HG03342 (cell line): ENCODE data around the gene ADAMTSL3.

Experiments
- ATAC-seq: cut with Tn5 transposase; IDR thresholded peaks from one replicate; pipeline ENCODE4 v1.9.1; 2021; ENCODE audit warnings: mild to moderate bottlenecking, moderate library complexity; ENCODE audit not compliant: unreplicated experiment

The ADAMTSL3 gene

GRCh38 chr15:83914906-83915305 lies 261.0 kb downstream of the ADAMTSL3 start:
- no peak for ATAC-seq

GRCh38 chr15:83917432-83917831 lies 263.5 kb downstream of the ADAMTSL3 start:
- no peak for ATAC-seq

- no peak for ATAC-seq
Observed at GRCh38 chr15:83918011-83918410, 264.1 kb downstream of the ADAMTSL3 start.

GRCh38 chr15:83919319-83919830 lies 265.5 kb downstream of the ADAMTSL3 start:
- peak; percentile 75 for ATAC-seq

- no peak for ATAC-seq
Observed at GRCh38 chr15:83919978-83920510, 266.1 kb downstream of the ADAMTSL3 start.

- ATAC-seq: no peak
Observed at GRCh38 chr15:83922649-83923294, 268.8 kb downstream of the ADAMTSL3 start.

GRCh38 chr15:83926116-83926515 lies 272.2 kb downstream of the ADAMTSL3 start:
- ATAC-seq: no peak

- ATAC-seq: peak; percentile 44
Observed at GRCh38 chr15:83927704-83928391, 273.9 kb downstream of the ADAMTSL3 start.

GRCh38 chr15:83928392-83928734 lies 274.4 kb downstream of the ADAMTSL3 start:
- peak; percentile 85 for ATAC-seq

GRCh38 chr15:83928878-83929418 lies 275.0 kb downstream of the ADAMTSL3 start:
- ATAC-seq: peak; percentile 38

- ATAC-seq: no peak
Observed at GRCh38 chr15:83929619-83930018, 275.7 kb downstream of the ADAMTSL3 start.

- no peak for ATAC-seq
Observed at GRCh38 chr15:83930392-83931212, 276.7 kb downstream of the ADAMTSL3 start.

GRCh38 chr15:83935774-83936173 lies 281.9 kb downstream of the ADAMTSL3 start:
- no peak for ATAC-seq

- no peak for ATAC-seq
Observed at GRCh38 chr15:83940136-83940535, 286.2 kb downstream of the ADAMTSL3 start.

- no peak for ATAC-seq
Observed at GRCh38 chr15:83943043-83943442, 289.1 kb downstream of the ADAMTSL3 start.

- no peak for ATAC-seq
Observed at GRCh38 chr15:83943849-83944404, 290.0 kb downstream of the ADAMTSL3 start.

- ATAC-seq: no peak
Observed at GRCh38 chr15:83947156-83947555, 293.2 kb downstream of the ADAMTSL3 start.

- ATAC-seq: no peak
Observed at GRCh38 chr15:83954506-83954905, 300.6 kb downstream of the ADAMTSL3 start.

GRCh38 chr15:83955806-83956265 lies 301.9 kb downstream of the ADAMTSL3 start:
- ATAC-seq: peak; percentile 98

GRCh38 chr15:83956887-83957286 lies 303.0 kb downstream of the ADAMTSL3 start:
- ATAC-seq: no peak

GRCh38 chr15:83959477-83959876 lies 305.6 kb downstream of the ADAMTSL3 start:
- no peak for ATAC-seq
